Measurements from ENCODE around the gene ZFP42.

ZFP42 gene

GRCh38 chr4:188046657-188047056 lies 51.1 kb downstream of the ZFP42 start:
- H3K9ac ChIP-seq (ENCODE audit: low read depth, low read length) = no peak overlapping the region
- peaks cover 2% of the 10 kb centered on the region for H3K27me3 ChIP-seq (ENCODE audit: control insufficient read depth, insufficient read depth, low read length)
- H3K9me3 ChIP-seq (ENCODE audit: control insufficient read depth, insufficient read depth, low read length) = no peaks in the 10 kb centered on the region
- H3K4me1 ChIP-seq (ENCODE audit: control insufficient read depth, insufficient read depth, low read length) = no peaks in the 10 kb centered on the region
- no peak overlapping the region for H3K4me3 ChIP-seq (ENCODE audit: low read depth, low read length)
- no peaks in the 10 kb centered on the region for H3K36me3 ChIP-seq (ENCODE audit: control insufficient read depth, insufficient read depth, low read length)

GRCh38 chr4:188053302-188053701 lies 57.7 kb downstream of the ZFP42 start:
- Histone ChIP-seq H3K4me3 (ENCODE audit: low read depth, low read length) (no peak overlapping the region), H3K36me3 (ENCODE audit: control insufficient read depth, insufficient read depth, low read length) (no peaks in the 10 kb centered on the region), H3K27me3 (ENCODE audit: control insufficient read depth, insufficient read depth, low read length) (no peaks in the 10 kb centered on the region), H3K4me1 (ENCODE audit: control insufficient read depth, insufficient read depth, low read length) (no peaks in the 10 kb centered on the region), H3K9me3 (ENCODE audit: control insufficient read depth, insufficient read depth, low read length) (no peaks in the 10 kb centered on the region), H3K9ac (ENCODE audit: low read depth, low read length) (no peak overlapping the region)

Data from iPS-15b (cell line).